HUDEP-2 (cell line): ENCODE data around the gene CLPTM1.
"Not testable (repeated sequence)": the region's sequence is repeated elsewhere in the genome, so short reads cannot be mapped to it uniquely, and the experiment has no call there.

Experiments
- DNase-seq, 76 experiments: peaks; one replicate each; lab custom pipeline; 2025; ENCODE audit not compliant: unreplicated experiment in 76 of 76; lab: John Stamatoyannopoulos, UW

CLPTM1 gene

DNA sequence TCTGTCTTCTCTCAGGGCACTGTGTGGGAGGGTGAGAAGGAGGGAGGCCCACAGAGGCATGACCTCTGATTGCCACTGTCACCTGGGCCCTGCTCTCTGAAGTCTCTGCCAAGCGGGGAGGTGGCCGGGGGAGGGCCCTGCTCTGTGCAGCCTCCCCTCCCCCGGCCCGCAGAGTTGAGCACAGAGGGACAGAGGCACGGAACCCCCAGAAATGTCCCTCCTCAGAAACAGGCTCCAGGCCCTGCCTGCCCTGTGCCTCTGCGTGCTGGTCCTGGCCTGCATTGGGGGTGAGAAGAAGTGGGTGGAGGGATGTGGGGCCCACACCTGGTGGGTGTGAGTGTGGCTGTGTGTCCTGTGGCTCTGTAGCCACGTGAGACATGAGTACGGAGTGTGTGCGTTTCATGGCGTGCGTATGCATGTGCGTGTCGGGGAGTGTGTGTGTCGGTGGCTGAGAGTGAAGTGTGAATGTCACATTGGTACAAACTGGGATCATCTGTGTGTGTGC lies 13.1 kb upstream of the CLPTM1 start, which contains the start of gene APOC4:
Gene APOC4, plus strand, starts transcription at position 171 of the 505 bp plus-strand sequence. Its CDS starts 41 bp downstream, at position 212.
- peak in 13 of 76 experiments; percentile 9 to 50 (median 23) for DNase-seq

GRCh38 chr19:44943801-44944249 lies 11.4 kb upstream of the CLPTM1 start:
- DNase-seq: peak in 73 of 76 experiments; percentile 32 to 96 (median 83)

DNA sequence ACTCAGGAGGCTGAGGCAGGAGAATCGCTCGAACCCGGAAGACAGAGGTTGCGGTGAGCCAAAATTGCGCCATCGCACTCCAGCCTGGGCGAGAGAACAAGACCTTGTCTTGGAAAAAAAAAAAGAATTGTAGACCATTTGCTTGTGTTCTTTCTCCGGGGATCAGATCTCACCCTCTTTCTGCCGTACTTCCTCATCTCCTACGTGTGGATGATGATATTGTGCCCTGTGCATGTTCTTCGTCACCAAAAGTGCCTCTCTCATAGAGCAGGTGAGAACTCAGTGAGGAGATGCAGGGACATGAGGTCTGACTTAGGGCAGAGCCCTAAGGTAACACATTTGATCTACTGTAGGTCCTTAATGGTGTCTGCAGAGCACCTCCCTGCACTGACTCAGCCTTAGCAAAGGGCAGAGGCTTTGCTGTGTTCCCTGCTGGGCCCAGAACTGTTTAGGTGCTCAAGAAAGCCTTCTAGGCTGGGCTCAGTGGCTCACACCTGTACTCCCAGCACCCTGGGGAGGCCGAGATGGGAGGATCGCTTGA lies 8.1 kb upstream of the CLPTM1 start:
- DNase-seq: no peak

GRCh38 chr19:44948237-44948636 lies 6.9 kb upstream of the CLPTM1 start:
- no peak for DNase-seq

- no peak for DNase-seq
Observed at GRCh38 chr19:44948763-44949374, 6.3 kb upstream of the CLPTM1 start.

DNA sequence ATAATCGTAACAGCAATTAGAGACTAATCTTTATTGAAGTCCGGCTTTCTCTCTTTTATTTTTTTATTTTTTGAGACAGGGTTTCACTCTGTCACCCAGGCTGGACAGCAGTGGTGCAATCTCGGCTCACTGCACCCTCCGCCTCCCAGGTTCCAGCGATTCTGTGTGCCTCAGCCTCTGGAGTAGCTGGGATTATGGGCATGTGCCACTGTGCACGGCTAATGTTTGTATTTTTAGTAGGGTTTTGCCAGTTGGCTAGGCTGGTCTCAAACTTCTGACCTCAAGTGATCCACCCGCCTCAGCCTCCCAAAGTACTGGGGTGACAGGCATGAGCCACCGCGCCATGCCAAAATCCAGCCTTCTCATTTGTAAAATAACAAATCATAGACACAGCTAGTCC lies 5.6 kb upstream of the CLPTM1 start:
- DNase-seq: no peak

- peak in 61 of 76 experiments; percentile 15 to 82 (median 58) for DNase-seq
Observed at GRCh38 chr19:44951179-44952159, 3.7 kb upstream of the CLPTM1 start.

GRCh38 chr19:44954278-44954648 lies 917 bp upstream of the CLPTM1 start:
- no peak for DNase-seq

DNA sequence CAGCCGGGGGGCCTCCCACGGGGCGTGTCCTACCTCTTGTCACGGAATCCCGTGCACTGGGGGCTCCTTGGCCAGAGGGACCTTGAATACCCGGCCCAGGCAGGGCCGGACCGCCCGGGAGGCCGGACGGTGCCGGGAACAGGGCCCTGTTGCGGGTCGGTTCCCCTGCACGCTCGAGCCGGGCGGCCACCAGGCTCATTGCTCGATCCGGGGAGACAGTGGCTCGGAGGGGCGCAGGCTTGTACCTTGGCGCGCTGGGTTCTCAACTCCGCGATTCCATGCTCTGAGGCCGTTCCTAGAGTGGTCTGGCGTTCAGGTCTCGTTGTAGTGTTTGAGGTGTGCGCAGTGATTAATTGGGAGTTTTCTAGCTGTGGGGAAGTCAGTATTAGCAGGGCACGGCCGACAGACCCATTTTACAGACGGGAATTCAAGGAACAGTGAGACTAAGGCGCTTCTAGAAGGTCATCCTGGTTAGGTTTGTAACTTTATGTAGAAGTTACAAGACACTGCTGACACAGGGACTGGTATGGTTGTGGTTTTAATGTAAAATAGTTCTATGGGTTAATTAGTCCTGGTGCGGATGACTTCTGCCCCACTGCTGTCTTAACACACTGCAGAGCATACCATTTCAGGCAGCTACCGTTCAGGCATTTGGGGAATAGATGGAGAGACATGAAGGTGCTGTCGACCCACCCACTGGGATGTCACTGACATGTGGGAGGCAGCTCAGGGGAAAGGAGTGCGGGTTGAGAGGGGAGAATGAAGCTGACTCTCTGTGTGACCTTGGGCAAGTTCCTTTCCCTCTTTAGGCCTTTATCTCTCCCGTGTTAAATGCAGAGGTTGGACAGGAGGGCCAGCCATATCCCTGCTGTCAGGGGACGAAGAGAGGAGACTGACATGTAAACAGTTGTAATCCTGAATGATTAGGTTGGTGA lies 592 bp downstream of the CLPTM1 start:
- DNase-seq: peak in 7 of 76 experiments; percentile 11 to 40 (median 20)

- no peak for DNase-seq
Observed at GRCh38 chr19:44957526-44957925, 2.3 kb downstream of the CLPTM1 start.

GRCh38 chr19:44958090-44958489 lies 2.9 kb downstream of the CLPTM1 start:
- no peak for DNase-seq

GRCh38 chr19:44959691-44960090 lies 4.5 kb downstream of the CLPTM1 start:
- DNase-seq: no peak

DNA sequence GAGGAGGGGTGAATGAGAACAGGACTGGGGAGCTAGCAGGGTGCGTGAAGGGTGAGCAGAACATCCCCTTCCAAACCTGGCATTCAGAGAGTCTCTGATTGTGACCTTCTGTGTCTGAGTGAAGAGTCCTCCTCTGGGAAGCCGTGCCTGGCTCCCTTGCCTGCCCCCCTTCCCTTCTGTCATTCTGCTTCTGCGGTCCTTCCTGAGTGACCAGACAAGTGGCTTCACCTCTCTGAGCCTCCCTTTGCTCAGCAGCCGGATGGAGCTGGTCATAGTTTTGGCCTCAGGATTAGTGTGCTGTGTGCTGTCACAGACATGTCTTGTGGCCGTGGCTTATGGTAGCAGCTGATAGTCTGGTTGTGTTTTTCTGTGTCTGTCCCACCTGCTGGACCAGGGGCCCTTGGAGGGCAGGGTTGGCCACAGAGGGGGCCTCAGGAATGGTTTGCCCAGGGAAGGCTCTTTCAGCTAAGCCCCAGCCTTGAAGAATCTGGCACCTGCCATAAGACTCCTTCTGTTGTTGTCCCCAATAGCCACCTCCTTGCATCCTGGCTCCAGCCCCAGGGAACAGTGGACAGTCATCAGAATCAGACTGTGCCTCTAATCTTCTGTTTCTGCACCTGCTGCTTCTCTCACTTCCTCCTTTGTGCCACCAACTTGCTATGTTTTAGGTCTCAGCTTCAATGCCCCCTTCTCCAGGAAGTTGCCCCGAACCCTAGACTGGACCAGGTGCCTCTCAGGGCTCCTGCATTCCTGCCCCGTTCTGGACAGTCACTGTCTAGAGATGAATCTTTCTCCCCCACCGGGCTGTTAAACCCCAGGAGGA lies 5.9 kb downstream of the CLPTM1 start:
- no peak for DNase-seq

DNA sequence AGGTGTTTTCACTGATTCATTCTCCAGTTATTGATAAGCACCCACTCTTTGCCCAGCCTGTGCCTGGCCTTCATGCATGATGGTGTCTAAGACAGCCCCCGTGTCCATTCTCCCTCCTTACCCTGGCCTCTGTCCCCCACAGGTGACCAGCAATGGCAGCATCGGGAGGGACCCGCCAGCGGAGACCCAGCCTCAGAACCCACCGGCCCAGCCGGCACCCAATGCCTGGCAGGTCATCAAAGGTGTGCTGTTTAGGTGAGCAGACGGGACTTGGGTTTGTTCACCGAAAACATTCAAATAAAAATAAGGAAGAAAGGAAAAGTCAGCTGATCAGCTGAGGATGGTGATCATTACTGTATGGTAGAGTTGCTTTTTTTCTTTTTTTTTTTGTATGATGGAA lies 6.6 kb downstream of the CLPTM1 start:
- no peak for DNase-seq

DNA sequence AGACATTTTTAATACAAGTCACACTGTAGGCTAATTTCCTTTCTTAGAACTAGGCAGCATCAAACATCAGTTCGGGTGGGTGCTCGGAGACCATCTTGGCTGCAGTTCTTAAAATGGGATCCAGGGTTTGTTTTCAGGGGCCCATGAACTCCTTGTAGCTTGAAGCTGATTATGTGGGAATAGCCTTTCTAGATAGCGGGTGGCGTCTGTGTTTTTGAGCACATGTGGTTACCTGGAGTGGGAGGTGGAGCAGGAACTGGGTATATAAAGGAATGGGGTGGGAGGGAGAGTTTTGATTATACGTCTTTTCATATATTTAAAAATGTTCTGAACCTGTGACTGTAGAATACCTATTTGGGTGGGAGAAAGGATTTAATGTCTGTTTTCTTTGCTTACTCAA lies 12.9 kb downstream of the CLPTM1 start:
- no peak for DNase-seq

DNA sequence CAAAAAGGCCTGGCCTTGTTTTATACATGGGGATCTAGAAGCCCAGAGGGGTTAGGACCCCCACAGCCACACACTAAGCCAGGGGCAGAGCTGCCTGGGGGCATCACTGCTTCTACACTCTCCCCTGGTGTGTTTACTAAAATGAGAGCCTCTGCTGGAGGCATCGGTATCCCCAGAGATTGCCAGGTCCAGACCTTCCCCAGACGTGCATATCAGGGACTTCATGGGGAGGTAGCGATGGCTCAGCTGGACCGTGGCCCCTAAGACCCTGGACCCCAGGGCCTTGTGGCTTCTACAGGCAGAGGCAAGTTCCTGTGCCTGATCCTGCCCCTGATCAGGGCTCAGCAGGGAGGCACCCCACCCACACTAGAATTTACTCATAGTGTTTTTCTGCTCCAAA lies 13.5 kb downstream of the CLPTM1 start:
- no peak for DNase-seq

DNA sequence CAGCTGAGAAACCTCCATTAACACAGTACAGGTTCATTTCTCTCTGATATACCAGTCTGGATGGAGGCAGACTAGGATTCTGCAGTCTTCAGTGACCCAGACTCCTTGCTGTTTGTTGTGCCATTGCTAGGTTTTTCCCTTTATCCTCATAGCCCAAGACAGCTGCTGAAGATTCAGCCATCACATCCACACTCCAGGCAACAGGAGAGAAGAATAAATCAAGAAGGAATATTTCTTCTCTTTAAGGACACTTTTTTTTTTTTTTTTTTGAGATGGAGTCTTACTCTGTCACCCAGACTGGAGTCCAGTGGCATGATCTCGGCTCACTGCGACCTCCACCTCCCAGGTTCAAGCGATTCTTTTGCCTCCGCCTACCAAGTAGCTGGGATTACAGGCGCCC lies 14.3 kb downstream of the CLPTM1 start:
- DNase-seq: no peak

- not testable (repeated sequence) for DNase-seq
Observed at GRCh38 chr19:44971451-44971850, 16.3 kb downstream of the CLPTM1 start.

GRCh38 chr19:44972802-44973201 lies 17.6 kb downstream of the CLPTM1 start:
- peak in 74 of 76 experiments; percentile 21 to 96 (median 85) for DNase-seq
